ENCODE measurements around the gene DUSP16.

The DUSP16 gene

GRCh38 chr12:12550277-12550676 lies 12.4 kb downstream of the DUSP16 start:
- no peak for DNase-seq (ENCODE audit: low read depth, low spot score)
- no peak overlapping the region for H3K27ac ChIP-seq

GRCh38 chr12:12549426-12549825 lies 13.2 kb downstream of the DUSP16 start:
- H3K27ac ChIP-seq = no peak overlapping the region
- no peak for DNase-seq (ENCODE audit: low read depth, low spot score)

- H3K27ac ChIP-seq = no peak overlapping the region
- no peak for DNase-seq (ENCODE audit: low read depth, low spot score)
These were observed 13.9 kb downstream of the DUSP16 start for GRCh38 chr12:12548713-12549112.

- no peak for DNase-seq (ENCODE audit: low read depth, low spot score)
- no peak overlapping the region for H3K27ac ChIP-seq
These were observed 16.3 kb downstream of the DUSP16 start for GRCh38 chr12:12546314-12546772.

GRCh38 chr12:12543959-12544358 lies 18.7 kb downstream of the DUSP16 start:
- no peak overlapping the region for H3K27ac ChIP-seq
- DNase-seq (ENCODE audit: low read depth, low spot score) = no peak

- no peak for DNase-seq (ENCODE audit: low read depth, low spot score)
- H3K27ac ChIP-seq = no peak overlapping the region
These were observed 19.7 kb downstream of the DUSP16 start for GRCh38 chr12:12542964-12543363.

GRCh38 chr12:12542286-12542685 lies 20.4 kb downstream of the DUSP16 start:
- no peak overlapping the region for H3K27ac ChIP-seq
- no peak for DNase-seq (ENCODE audit: low read depth, low spot score)

- H3K27ac ChIP-seq = no peak overlapping the region
- no peak for DNase-seq (ENCODE audit: low read depth, low spot score)
These were observed 20.9 kb downstream of the DUSP16 start for GRCh38 chr12:12541782-12542181.

- H3K27ac ChIP-seq = peak overlapping the region; percentile 86
- no peak for DNase-seq (ENCODE audit: low read depth, low spot score)
These were observed 22.2 kb downstream of the DUSP16 start for GRCh38 chr12:12540261-12541013.

GRCh38 chr12:12539028-12539810 lies 23.4 kb downstream of the DUSP16 start:
- DNase-seq (ENCODE audit: low read depth, low spot score) = peak; percentile 82
- peak overlapping the region; percentile 86 for H3K27ac ChIP-seq

GRCh38 chr12:12538535-12538934 lies 24.1 kb downstream of the DUSP16 start:
- H3K27ac ChIP-seq = peak overlapping the region; percentile 86
- DNase-seq (ENCODE audit: low read depth, low spot score) = no peak

- DNase-seq (ENCODE audit: low read depth, low spot score) = no peak
- no peak overlapping the region for H3K27ac ChIP-seq
These were observed 25.2 kb downstream of the DUSP16 start for GRCh38 chr12:12537421-12537820.

GRCh38 chr12:12534975-12535374 lies 27.7 kb downstream of the DUSP16 start:
- no peak overlapping the region for H3K27ac ChIP-seq
- no peak for DNase-seq (ENCODE audit: low read depth, low spot score)

- H3K27ac ChIP-seq = no peak overlapping the region
- no peak for DNase-seq (ENCODE audit: low read depth, low spot score)
These were observed 28.3 kb downstream of the DUSP16 start for GRCh38 chr12:12534166-12534866.

- no peak for DNase-seq (ENCODE audit: low read depth, low spot score)
- H3K27ac ChIP-seq = peak overlapping the region; percentile 40
These were observed 29.3 kb downstream of the DUSP16 start for GRCh38 chr12:12533238-12533829.

- H3K27ac ChIP-seq = no peak overlapping the region
- no peak for DNase-seq (ENCODE audit: low read depth, low spot score)
These were observed 31.5 kb downstream of the DUSP16 start for GRCh38 chr12:12531194-12531593.

GRCh38 chr12:12529783-12530421 lies 32.8 kb downstream of the DUSP16 start:
- DNase-seq (ENCODE audit: low read depth, low spot score) = no peak
- no peak overlapping the region for H3K27ac ChIP-seq

GRCh38 chr12:12528361-12529270 lies 34.0 kb downstream of the DUSP16 start:
- no peak overlapping the region for H3K27ac ChIP-seq
- DNase-seq (ENCODE audit: low read depth, low spot score) = no peak

GRCh38 chr12:12527820-12528296 lies 34.8 kb downstream of the DUSP16 start:
- H3K27ac ChIP-seq = no peak overlapping the region
- DNase-seq (ENCODE audit: low read depth, low spot score) = no peak
